Measurements from ENCODE around the gene TMEM37. TPM values are rescaled to one million over a fixed set of nuclear protein-coding genes. Genes with fewer than 3 reads are reported as not detected.

TMEM37 gene
- total RNA-seq, 1 experiment from 2014 or later: 4.2 TPM

GRCh38 chr2:119433636-119434327 is 2.1 kb downstream of the TMEM37 start:
- peak; percentile 22 for DNase-seq
- Histone ChIP-seq H3K56ac (ENCODE audit: insufficient read length, low read depth, low read length) (no peak overlapping the region), H3T11ph (ENCODE audit: low read length) (no peak overlapping the region), H2BK120ac (ENCODE audit: low read depth, low read length, poor library complexity, severe bottlenecking) (no peak overlapping the region), H3K4me1 (ENCODE audit: insufficient read depth, low read length) (peaks cover 3% of the 10 kb centered on the region; the same call in 1 of the 2 replicates), H3K9me3 (ENCODE audit: control insufficient read depth, low read depth, low read length) (no peaks in the 10 kb centered on the region), H2AK5ac (ENCODE audit: insufficient read length, low read length) (no peak overlapping the region), H3K18ac (ENCODE audit: insufficient read length, low read depth, low read length) (no peak overlapping the region), H3K9ac (ENCODE audit: extremely low read depth, insufficient read length, low read length) (no peak overlapping the region), H3K23ac (ENCODE audit: insufficient read length, low read depth, low read length) (no peak overlapping the region), H3K27me3 (ENCODE audit: insufficient read depth, low read length) (no peaks in the 10 kb centered on the region; the same call in 1 of the 2 replicates), H2BK12ac (ENCODE audit: insufficient read length, low read depth, low read length) (no peak overlapping the region), H3K27ac (ENCODE audit: insufficient read length, low read depth, low read length) (no peak overlapping the region), H4K91ac (ENCODE audit: insufficient read length, low read depth, low read length) (no peak overlapping the region), H2BK15ac (ENCODE audit: low read depth, low read length) (no peak overlapping the region), H2BK20ac (ENCODE audit: low read depth, low read length, poor library complexity, severe bottlenecking) (no peak overlapping the region), H2AFZ (ENCODE audit: low read length) (no peak overlapping the region), H3K4ac (ENCODE audit: low read depth, low read length) (no peak overlapping the region), H3K79me1 (ENCODE audit: insufficient read depth, low read depth, low read length, poor library complexity, severe bottlenecking) (no peaks in the 10 kb centered on the region), H3K4me2 (ENCODE audit: insufficient read depth, insufficient read length, low read length) (no peak overlapping the region), H3K23me2 (ENCODE audit: insufficient read length, low read depth, low read length, poor library complexity, severe bottlenecking) (peaks cover 6% of the 10 kb centered on the region), H2BK5ac (ENCODE audit: insufficient read length, low read length) (no peak overlapping the region), H3K79me2 (ENCODE audit: insufficient read depth, low read length) (no peaks in the 10 kb centered on the region), H4K5ac (ENCODE audit: insufficient read length, low read depth, low read length) (no peak overlapping the region), H4K8ac (replicated peaks; ENCODE audit: insufficient read length, low read depth, low read length) (no peak overlapping the region), H4K20me1 (ENCODE audit: control insufficient read depth, insufficient read depth, insufficient read length) (no peaks in the 10 kb centered on the region), H3K14ac (ENCODE audit: insufficient read depth, low read length) (no peak overlapping the region)
- Mint-ChIP-seq H3K27ac (no peak overlapping the region), H3K4me1 (peaks cover 49 to 53% of the 10 kb centered on the region in 2 experiments), H3K27me3 (ENCODE audit: low read depth) (peaks cover 25% of the 10 kb centered on the region), H3K36me3 (ENCODE audit: insufficient read depth in 1 of 3, low read depth in 3 of 3) (peaks cover 2 to 8% (median 7%) of the 10 kb centered on the region in 3 experiments; a peak in 4 of 7 replicates), H3K9me3 (no peaks in the 10 kb centered on the region), H3K4me3 (peak overlapping the region in 1 of 2 experiments; percentile 92; a peak in 1 of 5 replicates)
- no CpG with 5 or more reads among the region's 10 CpGs for WGBS (ENCODE audit: extremely low coverage, insufficient read length, low lambda C conversion rate)
- TF ChIP-seq CTCF (conservative IDR thresholded peaks at IDR 0.05): no peak
